ENCODE results near the gene FCGR3B.
"Not testable (repeated sequence)": the region's sequence is repeated elsewhere in the genome, so short reads cannot be mapped to it uniquely, and the experiment has no call there.

Gene FCGR3B

DNA sequence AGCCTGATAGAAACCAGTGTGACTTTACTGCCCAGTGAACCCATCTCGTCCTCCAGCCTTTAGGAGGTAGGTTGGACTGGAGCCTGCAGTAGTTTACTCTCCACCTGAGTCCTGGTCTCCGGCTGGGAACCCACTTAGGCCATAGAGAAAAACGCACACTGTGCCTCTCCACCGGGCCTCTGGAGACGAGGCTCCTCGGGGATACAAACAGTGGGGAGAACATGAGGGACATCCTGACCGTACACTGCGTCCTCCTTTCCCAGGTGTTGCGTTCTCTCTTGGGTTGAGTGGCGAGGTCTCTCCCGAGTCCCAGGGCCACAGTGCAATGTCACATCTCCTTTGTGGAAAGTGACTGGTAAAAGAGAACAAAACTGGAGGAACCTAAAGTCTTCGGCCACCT is 26.0 kb downstream of the FCGR3B start:
- DNase-seq, result not testable (repeated sequence)

DNA sequence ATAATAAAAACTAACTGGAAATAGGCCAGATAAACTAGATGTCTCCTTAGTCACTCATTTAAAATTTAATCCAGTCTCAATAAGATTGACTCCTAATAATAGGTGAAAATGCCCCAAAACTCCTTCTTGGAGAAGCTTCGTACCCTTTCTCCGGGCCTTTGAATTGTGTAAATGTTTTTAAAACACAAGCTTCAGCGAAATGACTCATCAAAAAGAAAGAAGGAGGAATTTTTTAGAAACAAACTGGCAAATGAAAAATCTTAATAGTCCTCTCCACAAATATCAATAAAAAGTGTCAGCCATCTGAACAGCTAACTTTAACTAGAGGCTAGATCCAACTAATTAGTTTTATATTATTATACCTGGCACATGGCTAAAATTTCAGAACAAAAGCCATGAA is 33.9 kb downstream of the FCGR3B start:
- DNase-seq, result not testable (repeated sequence)

DNA sequence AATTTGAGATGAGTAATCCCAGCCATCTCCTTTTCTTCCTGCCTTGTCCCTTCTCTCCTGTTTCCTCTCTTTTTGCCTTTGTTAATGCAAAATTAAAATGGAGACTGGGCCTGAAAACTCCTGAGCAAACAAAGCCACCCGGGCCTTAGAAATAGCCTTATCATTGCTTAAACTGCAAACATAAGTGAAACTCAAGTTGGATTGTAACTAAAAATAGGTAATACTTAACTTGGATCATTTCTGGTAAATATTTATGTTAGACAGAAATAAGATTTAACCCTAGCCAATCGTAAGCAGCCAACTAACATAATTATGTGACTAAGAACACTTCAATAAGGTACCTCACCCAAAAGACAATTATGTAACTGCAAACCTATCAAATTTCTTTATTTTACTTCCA is 35.4 kb downstream of the FCGR3B start:
- DNase-seq, result not testable (repeated sequence)

DNA sequence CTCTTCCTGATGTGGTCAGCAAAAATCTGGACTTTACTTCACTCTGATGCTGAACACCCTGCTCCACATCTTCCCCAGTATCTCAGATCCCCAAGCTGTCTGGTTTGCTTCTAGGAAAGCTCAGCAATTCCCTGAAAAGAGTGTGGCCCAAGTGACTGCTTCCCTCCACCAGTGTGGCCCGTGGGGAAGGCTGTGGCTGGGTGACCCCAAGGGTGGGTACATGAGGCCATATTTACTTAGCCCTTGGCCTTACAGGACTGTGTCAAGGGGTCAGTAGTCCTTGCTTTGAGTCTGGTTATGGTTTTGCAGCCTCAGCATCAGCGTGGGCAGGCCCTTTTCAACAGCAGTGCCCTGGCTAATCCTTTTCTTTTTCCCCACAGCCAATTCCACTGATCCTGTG is 35.8 kb downstream of the FCGR3B start:
- not testable (repeated sequence) for DNase-seq

DNA sequence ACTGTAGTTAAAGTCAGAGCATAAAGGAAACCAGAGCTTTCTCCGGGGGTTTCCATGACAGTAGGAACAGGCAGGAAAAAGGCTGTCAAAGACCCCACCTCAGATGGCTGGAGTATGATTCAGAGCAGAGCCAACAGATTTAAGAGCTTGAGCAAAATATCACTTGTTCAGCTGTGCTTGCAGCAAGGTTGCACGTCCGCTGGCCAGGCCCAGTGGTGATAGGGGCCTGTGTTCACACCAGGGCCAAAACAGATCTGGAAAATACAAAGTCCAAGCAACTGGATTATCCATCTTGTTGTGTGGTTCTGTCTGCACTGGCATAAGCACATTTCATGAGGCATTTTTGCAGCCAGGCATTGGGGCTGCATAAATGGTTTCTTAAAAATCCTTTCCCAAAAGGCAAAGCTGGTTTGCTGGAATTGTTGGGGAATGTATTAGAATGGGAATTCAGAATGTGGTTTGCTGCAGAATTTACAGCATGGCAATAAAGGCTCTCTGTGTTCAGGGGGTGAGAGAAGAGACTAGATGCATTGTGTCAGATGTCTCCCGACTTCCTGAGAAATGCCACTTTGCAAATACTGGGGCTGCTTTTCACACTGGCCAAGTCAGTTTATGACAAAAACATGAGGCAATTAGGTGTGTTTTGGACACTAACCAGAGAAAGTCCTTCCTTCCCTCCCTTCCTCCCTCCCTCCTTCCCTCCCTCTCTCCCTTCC is 36.5 kb downstream of the FCGR3B start:
- not testable (repeated sequence) for DNase-seq

DNA sequence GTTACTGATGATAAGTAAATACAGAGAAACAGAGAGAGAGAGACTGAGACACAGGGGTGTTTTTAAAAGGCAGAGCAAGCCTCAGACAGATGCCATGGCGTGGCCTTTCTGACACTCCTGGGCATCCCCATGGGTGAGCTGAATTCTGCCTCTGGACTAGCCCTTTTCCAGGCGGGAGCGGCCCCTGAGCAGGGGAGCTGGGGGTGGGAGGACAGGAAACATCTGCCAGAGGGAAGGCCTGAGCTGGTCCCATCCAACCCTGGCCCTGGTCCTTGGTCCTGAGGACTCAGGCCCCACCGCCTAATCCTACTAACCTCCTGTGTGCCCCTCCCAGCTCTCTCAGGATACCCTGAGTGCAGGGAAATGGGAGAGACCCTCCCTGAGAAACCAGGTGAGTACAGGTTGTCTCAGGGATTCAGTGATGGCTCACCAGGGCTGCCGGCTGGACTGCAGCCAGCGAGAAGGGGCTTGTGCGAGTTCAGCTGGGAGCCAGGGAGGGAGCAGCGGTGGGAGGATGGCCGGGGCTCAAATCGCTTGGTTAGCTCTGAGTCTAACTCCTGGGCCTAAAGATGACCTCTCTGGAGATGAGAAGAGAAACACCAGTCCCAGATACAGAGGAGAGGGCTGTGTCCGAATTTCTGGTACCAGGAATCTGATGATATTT is 37.8 kb downstream of the FCGR3B start:
- not testable (repeated sequence) for DNase-seq

DNA sequence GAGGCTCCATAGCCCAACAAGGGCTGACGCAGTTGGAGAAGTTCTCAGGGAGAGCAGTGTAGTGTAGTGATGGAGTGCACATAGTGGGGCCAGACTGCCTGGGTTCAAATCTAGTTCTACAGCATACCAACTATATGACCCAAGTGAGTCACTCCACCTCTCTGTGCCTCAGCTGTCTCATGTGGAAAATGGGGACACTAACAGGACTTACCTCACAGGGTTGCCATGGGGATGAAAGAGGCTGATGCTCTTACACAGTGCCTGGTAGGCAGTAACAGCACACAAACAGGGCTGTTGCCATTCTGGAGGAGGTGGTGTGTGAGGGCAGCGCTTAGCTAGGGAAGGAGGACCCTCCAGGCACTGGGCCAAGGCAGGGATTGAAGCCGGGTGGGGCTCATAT is 38.4 kb downstream of the FCGR3B start:
- DNase-seq, result not testable (repeated sequence)

DNA sequence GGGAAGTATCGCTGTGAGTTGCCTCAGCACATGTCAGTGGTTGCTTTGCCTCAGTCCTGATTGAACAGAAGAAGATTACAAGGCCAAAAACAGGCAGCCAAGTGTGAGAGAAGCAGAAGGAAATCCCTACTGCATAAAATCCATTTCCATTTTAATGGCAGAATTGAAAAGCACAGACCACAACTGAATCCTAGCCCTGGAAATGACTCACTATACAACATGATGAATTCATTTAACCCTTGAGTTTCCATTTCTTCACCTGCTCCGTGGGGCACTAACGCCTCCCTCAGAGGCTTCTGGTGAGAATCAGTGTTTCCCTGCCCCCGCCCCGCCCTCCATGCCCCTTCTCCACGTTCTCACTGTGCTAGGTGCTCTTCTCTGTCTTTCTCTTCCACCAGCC is 41.1 kb downstream of the FCGR3B start:
- DNase-seq, result not testable (repeated sequence)

DNA sequence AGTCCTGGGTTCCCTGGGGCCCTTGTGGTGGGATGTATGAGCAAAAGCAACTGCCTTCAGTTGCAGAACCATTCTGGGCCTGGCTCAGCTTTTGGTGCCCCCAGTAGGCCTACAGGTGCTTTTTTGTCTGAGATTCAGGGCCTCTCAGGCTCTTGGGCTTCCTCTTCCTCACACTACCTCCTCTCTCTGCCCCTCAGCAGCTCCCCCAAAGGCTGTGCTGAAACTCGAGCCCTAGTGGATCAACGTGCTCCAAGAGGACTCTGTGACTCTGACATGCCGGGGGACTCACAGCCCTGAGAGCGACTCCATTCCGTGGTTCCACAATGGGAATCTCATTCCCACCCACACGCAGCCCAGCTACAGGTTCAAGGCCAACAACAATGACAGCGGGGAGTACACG is 41.6 kb downstream of the FCGR3B start:
- DNase-seq, result not testable (repeated sequence)

DNA sequence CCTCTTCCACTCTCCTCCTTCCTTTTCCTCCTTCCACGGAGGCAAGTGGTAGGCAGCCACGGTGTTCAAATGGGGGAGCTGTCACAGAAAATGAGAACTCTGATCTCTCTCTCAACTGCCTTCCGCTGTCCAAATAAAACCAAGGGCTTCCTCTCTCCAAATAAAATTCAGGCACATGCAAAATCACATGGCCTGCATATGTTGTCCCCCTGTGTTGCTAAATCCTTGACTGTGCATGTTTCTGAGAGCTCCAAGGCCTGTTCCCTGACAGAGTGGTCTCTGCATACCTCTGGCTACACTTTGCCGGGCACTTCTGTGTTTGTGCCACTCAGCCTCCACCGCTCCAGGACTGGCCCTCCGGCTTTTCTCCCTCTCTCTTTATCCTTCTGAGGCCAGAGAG is 42.4 kb downstream of the FCGR3B start:
- DNase-seq, result not testable (repeated sequence)

DNA sequence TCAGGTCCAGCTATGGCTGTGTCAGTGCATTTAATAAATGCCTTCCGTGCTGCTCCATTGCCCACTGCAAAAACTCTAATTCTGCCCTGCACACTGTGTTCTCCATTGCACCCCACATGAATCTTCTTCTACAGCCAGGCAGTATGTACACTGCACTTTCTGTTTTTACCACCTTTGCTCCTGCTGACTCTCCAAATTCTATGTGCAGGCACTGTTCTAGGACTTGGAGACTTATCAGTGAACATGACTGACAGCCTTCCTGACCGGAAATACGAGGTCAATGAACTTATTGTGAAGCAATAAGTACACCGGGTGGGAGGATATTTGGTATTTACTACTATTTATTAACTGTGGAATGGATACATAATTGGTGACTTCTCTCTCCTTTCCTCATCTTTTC is 48.1 kb downstream of the FCGR3B start:
- not testable (repeated sequence) for DNase-seq

DNA sequence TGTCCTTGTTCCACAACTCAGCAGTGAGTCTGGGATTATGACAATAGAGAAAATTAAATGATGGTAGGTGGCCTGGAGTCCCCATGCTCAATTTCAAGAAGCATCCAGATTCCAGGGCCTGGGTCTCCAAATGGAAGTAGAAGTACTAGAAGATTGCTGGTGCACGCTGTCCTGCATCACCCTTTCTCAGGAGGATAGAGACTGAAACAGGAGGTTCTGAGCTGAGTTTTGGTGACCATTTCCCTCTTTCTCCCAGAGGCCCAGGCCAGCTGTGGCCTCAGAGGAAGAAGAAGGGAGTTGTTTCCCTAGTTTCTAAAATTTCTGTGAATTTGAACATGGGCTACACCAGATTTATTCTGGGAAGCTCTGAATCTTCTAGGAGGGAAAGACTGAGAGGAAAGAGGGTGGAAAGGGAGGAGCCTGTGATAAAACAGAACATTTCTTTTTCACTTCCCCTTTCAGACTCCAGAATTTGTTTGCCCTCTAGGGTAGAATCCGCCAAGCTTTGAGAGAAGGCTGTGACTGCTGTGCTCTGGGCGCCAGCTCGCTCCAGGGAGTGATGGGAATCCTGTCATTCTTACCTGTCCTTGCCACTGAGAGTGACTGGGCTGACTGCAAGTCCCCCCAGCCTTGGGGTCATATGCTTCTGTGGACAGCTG is 50.0 kb downstream of the FCGR3B start:
- not testable (repeated sequence) for DNase-seq

DNA sequence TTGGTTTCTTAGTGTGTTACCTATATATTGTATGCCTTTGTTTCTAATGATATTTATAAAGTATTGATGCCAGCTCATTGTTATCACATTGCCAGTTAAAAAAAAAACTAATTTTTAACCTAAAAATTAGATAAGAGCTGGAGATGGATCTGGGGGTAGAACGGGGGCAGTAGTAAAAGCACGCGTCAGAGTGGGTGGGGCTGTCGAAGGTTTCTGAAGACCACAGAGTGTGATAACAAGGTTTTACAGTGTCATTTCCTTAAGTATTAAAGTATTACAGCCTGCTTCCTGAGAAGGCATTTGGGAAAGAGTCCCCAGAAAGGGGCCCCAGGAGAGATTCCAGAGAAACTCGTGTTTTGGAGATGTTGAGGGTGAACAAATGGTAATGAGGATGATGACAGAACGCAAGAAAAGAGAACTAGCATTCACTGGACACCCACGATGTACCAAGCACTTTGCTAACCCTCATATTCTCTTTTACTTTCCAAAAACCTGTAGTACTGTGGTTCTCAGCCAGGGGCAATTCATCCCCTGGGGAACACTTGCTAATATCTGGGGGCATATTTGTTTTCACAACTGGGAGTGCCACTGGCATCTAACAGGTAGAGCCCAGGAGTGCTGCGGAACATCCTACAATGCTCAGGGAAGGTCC is 51.0 kb downstream of the FCGR3B start:
- not testable (repeated sequence) for DNase-seq

DNA sequence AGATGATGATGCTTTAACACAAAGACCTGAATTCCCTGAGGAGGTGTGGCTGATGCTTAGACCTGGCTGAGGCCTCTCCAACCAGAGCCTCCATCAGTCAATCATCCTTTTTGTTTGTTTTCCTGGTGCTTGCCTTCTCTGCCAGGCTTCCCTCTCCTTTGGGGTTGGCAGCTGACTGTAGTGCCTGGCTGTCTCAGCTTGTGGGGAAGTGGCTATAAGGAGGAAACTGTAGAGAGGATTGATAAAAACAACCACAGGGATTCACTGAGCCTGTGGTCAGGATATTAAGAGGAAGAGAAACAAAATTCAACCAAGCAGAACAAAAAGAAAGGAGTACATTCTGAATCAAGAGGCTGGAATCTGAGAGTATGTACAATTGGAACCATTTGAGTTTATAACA is 54.3 kb downstream of the FCGR3B start:
- not testable (repeated sequence) for DNase-seq
